ENCODE data around the gene LMCD1.

LMCD1 gene

GRCh38 chr3:8501371-8502131 is at the start of gene LMCD1:
Gene LMCD1 (plus strand): TSS chr3:8501823. CDS start chr3:8501939, 116 bp downstream.
- DNase-seq (ENCODE audit: low spot score) (peak; percentile 95), FAIRE-seq (peak; percentile 55)

GRCh38 chr3:8452112-8452511 is 49.5 kb upstream of the LMCD1 start:
- DNase-seq (ENCODE audit: low spot score) (no peak), FAIRE-seq (no peak)

GRCh38 chr3:8453153-8453552 is 48.5 kb upstream of the LMCD1 start:
- FAIRE-seq (no peak), DNase-seq (ENCODE audit: low spot score) (no peak)

GRCh38 chr3:8455526-8456411 is 45.9 kb upstream of the LMCD1 start:
- FAIRE-seq (no peak), DNase-seq (ENCODE audit: low spot score) (no peak)

- FAIRE-seq (no peak), DNase-seq (ENCODE audit: low spot score) (no peak)
These were observed 45.2 kb upstream of the LMCD1 start for GRCh38 chr3:8456412-8456811.

GRCh38 chr3:8457039-8457438 is 44.6 kb upstream of the LMCD1 start:
- FAIRE-seq = no peak
- DNase-seq (ENCODE audit: low spot score) = no peak

- DNase-seq (ENCODE audit: low spot score) (no peak), FAIRE-seq (no peak)
These were observed 43.4 kb upstream of the LMCD1 start for GRCh38 chr3:8458238-8458661.

- DNase-seq (ENCODE audit: low spot score) (no peak), FAIRE-seq (no peak)
These were observed 42.9 kb upstream of the LMCD1 start for GRCh38 chr3:8458711-8459110.

- DNase-seq (ENCODE audit: low spot score) = no peak
- no peak for FAIRE-seq
These were observed 41.4 kb upstream of the LMCD1 start for GRCh38 chr3:8460050-8460708.

- FAIRE-seq (no peak), DNase-seq (ENCODE audit: low spot score) (no peak)
These were observed 40.7 kb upstream of the LMCD1 start for GRCh38 chr3:8460815-8461456.

- no peak for FAIRE-seq
These were observed 37.0 kb upstream of the LMCD1 start for GRCh38 chr3:8464668-8465067.

GRCh38 chr3:8466526-8466925 is 35.1 kb upstream of the LMCD1 start:
- no peak for FAIRE-seq

More at GRCh38 chr3:8464668-8465067, 37.0 kb upstream of the LMCD1 start:
- no peak for DNase-seq (ENCODE audit: low spot score)

GRCh38 chr3:8470801-8471200 is 30.8 kb upstream of the LMCD1 start:
- DNase-seq (ENCODE audit: low spot score) (no peak), FAIRE-seq (no peak)

More at GRCh38 chr3:8466526-8466925, 35.1 kb upstream of the LMCD1 start:
- no peak for DNase-seq (ENCODE audit: low spot score)

GRCh38 chr3:8472549-8472948 is 29.1 kb upstream of the LMCD1 start:
- FAIRE-seq = no peak
- DNase-seq (ENCODE audit: low spot score) = no peak

GRCh38 chr3:8473029-8473428 is 28.6 kb upstream of the LMCD1 start:
- FAIRE-seq = no peak
- no peak for DNase-seq (ENCODE audit: low spot score)

GRCh38 chr3:8473990-8474389 is 27.6 kb upstream of the LMCD1 start:
- no peak for FAIRE-seq
- no peak for DNase-seq (ENCODE audit: low spot score)

- DNase-seq (ENCODE audit: low spot score) (no peak), FAIRE-seq (no peak)
These were observed 26.6 kb upstream of the LMCD1 start for GRCh38 chr3:8474991-8475390.

GRCh38 chr3:8480699-8481098 is 20.9 kb upstream of the LMCD1 start:
- DNase-seq (ENCODE audit: low spot score) (no peak), FAIRE-seq (no peak)

- DNase-seq (ENCODE audit: low spot score) (no peak), FAIRE-seq (no peak)
These were observed 20.2 kb upstream of the LMCD1 start for GRCh38 chr3:8481380-8481779.

GRCh38 chr3:8482263-8482662 is 19.4 kb upstream of the LMCD1 start:
- no peak for DNase-seq (ENCODE audit: low spot score)
- no peak for FAIRE-seq

- peak; percentile 93 for DNase-seq (ENCODE audit: low spot score)
- peak; percentile 95 for FAIRE-seq
These were observed 18.5 kb upstream of the LMCD1 start for GRCh38 chr3:8482960-8483665.
